B cell (primary cell): ENCODE data around the gene RNF150. TPM values are rescaled to one million over a fixed set of nuclear protein-coding genes. Genes with fewer than 3 reads are reported as not detected.

ENCODE experiments used
- ATAC-seq: fragments of 200-7000 bp; cut with Tn5 transposase; one replicate; pipeline ENCODE4 v1.10.0; 2021; ENCODE audit warnings: low read depth, mild to moderate bottlenecking, moderate number of reproducible peaks, moderate library complexity
- CTCF ChIA-PET: fragments of 350-600 bp; sonication (Branson Sonifier 250); formaldehyde crosslinking; loops from one replicate; lab custom pipeline; 2021; ENCODE audit warnings: antibody characterized with exemption, inconsistent platforms; lab: Charles Lee
- POLR2A ChIA-PET: fragments of 350-600 bp; sonication (Branson Sonifier 250); formaldehyde crosslinking; loops from one replicate; lab custom pipeline; 2021; ENCODE audit warnings: antibody characterized with exemption; lab: Charles Lee
- DNase-seq: peaks from one replicate; pipeline ENCODE4 v3.0.0; 2013
- H2AFZ ChIP-seq: 2 replicates; pipeline ENCODE4 v1.6.1; 2012; ENCODE audit warnings: mild to moderate bottlenecking, low read depth, low read length; ENCODE audit not compliant: insufficient read depth, poor library complexity, severe bottlenecking
- H3K27ac ChIP-seq, 2 donors: 1 replicate in 1 of 2; 2 replicates in 1 of 2; pipeline ENCODE4 v1.5.1; 2012 to 2013; ENCODE audit warnings: low read length in 2 of 2, mild to moderate bottlenecking in 2 of 2, moderate library complexity in 1 of 2
- H3K27me3 ChIP-seq, 4 experiments: fragments of 200-600 bp in 1 of 4; sonication (generic) in 1 of 4; replicated peaks in 1 of 4; 1 replicate in 2 of 4; 2 replicates in 2 of 4; pipeline versions ENCODE4 v1.6.1 to v1.7.0; 2013 to 2016; ENCODE audit warnings: low read length in 3 of 4, mild to moderate bottlenecking in 2 of 4, mixed read lengths in 1 of 4, moderate library complexity in 1 of 4; ENCODE audit not compliant: insufficient read depth in 4 of 4, control insufficient read depth in 3 of 4; ENCODE audit errors: control extremely low read depth in 1 of 4
- H3K36me3 ChIP-seq, 2 experiments: replicated peaks in 1 of 2; 1 replicate in 1 of 2; 2 replicates in 1 of 2; pipeline versions ENCODE4 v1.6.1 to v1.7.1; 2013; ENCODE audit warnings: low read length in 1 of 2; ENCODE audit not compliant: insufficient read depth in 2 of 2, control insufficient read depth in 1 of 2; ENCODE audit errors: control extremely low read depth in 1 of 2, extremely low read depth in 1 of 2
- H3K4me1 ChIP-seq, 2 donors: fragments of 200-600 bp in 1 of 2; sonication (generic) in 1 of 2; 1 replicate in 1 of 2; 2 replicates in 1 of 2; pipeline versions ENCODE4 v1.5.1 to v1.6.1; 2013 to 2017; ENCODE audit warnings: low read length in 2 of 2; ENCODE audit not compliant: control insufficient read depth in 2 of 2, insufficient read depth in 2 of 2
- H3K4me2 ChIP-seq: replicated peaks from 2 replicates; pipeline ENCODE3; 2012; ENCODE audit warnings: mild to moderate bottlenecking, low read depth, low read length; ENCODE audit not compliant: poor library complexity, severe bottlenecking
- H3K4me3 ChIP-seq, 5 experiments: fragments of 200-600 bp in 1 of 5; sonication (generic) in 1 of 5; 1 replicate in 3 of 5; 2 replicates in 2 of 5; pipeline versions ENCODE4 v1.5.1 to v1.7.0; 2011 to 2016; ENCODE audit warnings: low read length in 4 of 5, mild to moderate bottlenecking in 4 of 5, low read depth in 2 of 5, control low read depth in 1 of 5, moderate library complexity in 1 of 5; ENCODE audit not compliant: insufficient read depth in 1 of 5; ENCODE audit errors: control extremely low read depth in 1 of 5, extremely low read depth in 1 of 5
- H3K79me2 ChIP-seq: fragments of 200-600 bp; sonication (generic); one replicate; pipeline ENCODE4 v1.6.0; 2016; ENCODE audit warnings: low read length; ENCODE audit not compliant: control insufficient read depth, insufficient read depth
- H3K9ac ChIP-seq: fragments of 200-600 bp; sonication (generic); 2 replicates; pipeline ENCODE4 v1.6.1; 2017; ENCODE audit warnings: mild to moderate bottlenecking, low read length, moderate library complexity
- H3K9me3 ChIP-seq, 3 donors: one replicate each; pipeline versions ENCODE4 v1.6.1 to v1.7.1; 2013; ENCODE audit warnings: low read length in 2 of 3; ENCODE audit not compliant: control insufficient read depth in 2 of 3, insufficient read depth in 1 of 3; ENCODE audit errors: control extremely low read depth in 1 of 3
- H4K20me1 ChIP-seq: 2 replicates; pipeline ENCODE4 v1.6.0; 2012; ENCODE audit warnings: mild to moderate bottlenecking, low read length; ENCODE audit not compliant: insufficient read depth, control insufficient read depth, poor library complexity, severe bottlenecking
- H3K27ac Mint-ChIP-seq: one replicate; pipeline ENCODE4 v1.8.0; 2021; ENCODE audit warnings: mixed read lengths
- H3K27me3 Mint-ChIP-seq: one replicate; pipeline ENCODE4 v1.8.0; 2021; ENCODE audit warnings: mixed read lengths
- H3K4me1 Mint-ChIP-seq: one replicate; pipeline ENCODE4 v1.8.0; 2021; ENCODE audit warnings: mixed read lengths
- H3K4me3 Mint-ChIP-seq: one replicate; pipeline ENCODE4 v1.8.0; 2021; ENCODE audit warnings: mixed read lengths
- H3K9me3 Mint-ChIP-seq: one replicate; pipeline ENCODE4 v1.8.0; 2022; ENCODE audit warnings: mixed read lengths; ENCODE audit not compliant: insufficient read depth
- EZH2 ChIP-seq: IDR thresholded peaks from 2 replicates; pipeline ENCODE4 v1.6.1; 2012; ENCODE audit warnings: borderline replicate concordance, low read depth, mild to moderate bottlenecking, moderate library complexity, low read length; ENCODE audit not compliant: insufficient read depth, poor library complexity, severe bottlenecking
- WGBS: methylation state at CpG from one replicate; pipeline ENCODE4 v1.1.5; 2013; ENCODE audit warnings: missing lambda C conversion rate; ENCODE audit not compliant: insufficient coverage; 5-methylcytosine and 5-hydroxymethylcytosine counted together
- intact Hi-C: fragments of 100-400 bp; cut with micrococcal nuclease; formaldehyde crosslinking; loops from one replicate; pipeline ENCODE4 v1.10.0; 2022
- polyA plus RNA-seq: library from polyadenylated mRNA; depleted of rRNA; stranded (reverse); fragments of >200 nt; gene quantifications from 2 replicates; pipeline ENCODE4 v1.2.3, GENCODE V29; 2012
- total RNA-seq, 2 donors: library from RNA; stranded (reverse); fragments of 120-200 nt in 1 of 2; gene quantifications; 1 replicate in 1 of 2; 2 replicates in 1 of 2; pipeline versions ENCODE4 v1.2.3 to v1.2.4, GENCODE V29; 2013 to 2022
- TF ChIP-seq, protein P1 (sequence below): fragments of 200-600 bp; IDR thresholded peaks from one replicate; pipeline ENCODE4 v1.8.0; 2022; ENCODE audit warnings: antibody characterized with exemption, mild to moderate bottlenecking

RNF150 gene
- total and polyA plus RNA-seq, 2 donors (not counting 1 experiment from before 2014, with no cell fraction given): not detected

DNA sequence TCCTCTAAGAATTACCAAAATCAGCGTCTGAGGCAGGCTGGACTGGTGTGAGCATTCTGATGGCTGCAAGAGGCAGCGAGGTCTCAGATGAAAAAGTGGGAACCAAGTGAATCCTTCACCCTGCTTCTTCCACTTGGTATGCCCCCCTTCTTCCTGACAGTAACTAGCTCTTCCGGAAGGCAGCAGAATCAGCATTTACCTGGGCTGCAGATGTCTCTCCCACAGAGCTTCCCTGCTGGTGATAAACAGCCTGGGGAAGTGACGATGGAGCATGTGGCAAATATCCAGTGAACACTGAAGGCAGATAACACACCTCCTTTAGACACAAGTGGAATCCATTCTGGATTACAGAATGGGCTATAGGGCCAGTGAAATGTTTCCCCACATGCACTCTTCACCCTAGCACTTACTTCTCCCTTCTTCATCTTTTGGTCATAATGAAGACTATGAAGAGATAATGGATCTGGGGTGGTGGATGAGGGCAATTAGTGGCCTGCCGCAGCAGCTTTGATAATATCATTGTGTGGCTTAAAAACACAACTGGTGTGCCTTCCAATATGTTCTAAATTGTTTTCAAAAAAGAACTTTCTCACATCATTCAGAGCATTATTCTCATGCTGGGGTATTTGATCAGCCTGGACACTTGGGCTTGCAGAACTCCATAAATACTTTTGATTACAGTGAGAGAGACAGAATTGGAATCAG, 316.3 kb downstream of the RNF150 start:
- Histone ChIP-seq H3K36me3 (no peaks in the 10 kb centered on the region), H2AFZ (no peak overlapping the region), H3K4me2 (no peak overlapping the region), H3K79me2 (no peaks in the 10 kb centered on the region), H3K9me3 (peaks cover 0 to 4% (median 0%) of the 10 kb centered on the region in 3 donors), H3K4me1 (peaks cover under 1 to 2% of the 10 kb centered on the region in 2 donors), H3K27ac (no peak overlapping the region), H3K27me3 (no peaks in the 10 kb centered on the region), H3K9ac (no peak overlapping the region), H3K4me3 (no peak overlapping the region), H4K20me1 (no peaks in the 10 kb centered on the region)
- no peak for TF ChIP-seq EZH2
- TF ChIP-seq, protein P1, sequence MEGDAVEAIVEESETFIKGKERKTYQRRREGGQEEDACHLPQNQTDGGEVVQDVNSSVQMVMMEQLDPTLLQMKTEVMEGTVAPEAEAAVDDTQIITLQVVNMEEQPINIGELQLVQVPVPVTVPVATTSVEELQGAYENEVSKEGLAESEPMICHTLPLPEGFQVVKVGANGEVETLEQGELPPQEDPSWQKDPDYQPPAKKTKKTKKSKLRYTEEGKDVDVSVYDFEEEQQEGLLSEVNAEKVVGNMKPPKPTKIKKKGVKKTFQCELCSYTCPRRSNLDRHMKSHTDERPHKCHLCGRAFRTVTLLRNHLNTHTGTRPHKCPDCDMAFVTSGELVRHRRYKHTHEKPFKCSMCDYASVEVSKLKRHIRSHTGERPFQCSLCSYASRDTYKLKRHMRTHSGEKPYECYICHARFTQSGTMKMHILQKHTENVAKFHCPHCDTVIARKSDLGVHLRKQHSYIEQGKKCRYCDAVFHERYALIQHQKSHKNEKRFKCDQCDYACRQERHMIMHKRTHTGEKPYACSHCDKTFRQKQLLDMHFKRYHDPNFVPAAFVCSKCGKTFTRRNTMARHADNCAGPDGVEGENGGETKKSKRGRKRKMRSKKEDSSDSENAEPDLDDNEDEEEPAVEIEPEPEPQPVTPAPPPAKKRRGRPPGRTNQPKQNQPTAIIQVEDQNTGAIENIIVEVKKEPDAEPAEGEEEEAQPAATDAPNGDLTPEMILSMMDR: no peak
- intact Hi-C loops: no loop called here
- Mint-ChIP-seq H3K27me3 (no peaks in the 10 kb centered on the region), H3K4me3 (no peak overlapping the region), H3K9me3 (no peaks in the 10 kb centered on the region), H3K27ac (no peak overlapping the region), H3K4me1 (peaks cover 27% of the 10 kb centered on the region)
- ChIA-PET POLR2A (interaction anchor here (0.6 to 0.7 kb wide), 2 partner anchors 13 to 35 kb away, joined by 3 read pairs; no protein-coding TSS in a partner anchor), CTCF (interaction anchor here (0.7 to 1.4 kb wide), 4 partner anchors 9 to 31 kb away, joined by 3 to 6 read pairs (median 4); no protein-coding TSS in a partner anchor)
- WGBS: 96% methylated on average over 3 of the region's 5 CpGs
- DNase-seq (no peak), ATAC-seq (no peak)

DNA sequence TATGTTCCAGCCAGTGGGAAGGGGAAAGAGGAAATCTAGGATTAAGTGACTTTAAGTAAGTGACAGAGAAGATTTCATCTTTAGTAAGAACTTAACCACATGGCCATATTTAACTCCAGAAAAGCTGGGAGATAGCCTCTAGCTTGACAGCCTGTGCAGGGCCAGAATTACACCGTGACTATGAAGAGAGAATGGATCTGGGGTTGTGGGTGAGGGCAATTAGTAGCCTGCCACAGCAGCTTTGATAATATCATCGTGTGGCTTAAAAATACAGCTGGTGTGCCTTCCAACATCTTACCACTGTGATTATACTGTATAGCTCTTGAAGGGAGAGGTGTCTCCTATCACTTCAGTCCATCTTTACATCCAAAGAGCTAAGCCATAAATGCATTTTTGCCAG, 319.5 kb downstream of the RNF150 start:
- H3K9me3 ChIP-seq: peaks cover 0 to 4% (median 0%) of the 10 kb centered on the region in 3 donors
- no CpG with 5 or more reads among the region's 2 CpGs for WGBS
- peaks cover 45% of the 10 kb centered on the region for H3K4me1 Mint-ChIP-seq
- no peak overlapping the region for H3K4me2 ChIP-seq
- no peaks in the 10 kb centered on the region for H3K79me2 ChIP-seq
- H2AFZ ChIP-seq: no peak overlapping the region
- DNase-seq (no peak), ATAC-seq (no peak)
- ChIA-PET CTCF (interaction anchor here (1.4 kb wide), 1 partner anchor 57 kb away, joined by 4 read pairs; no protein-coding TSS in a partner anchor), POLR2A (no interaction called here)
- H3K27me3 Mint-ChIP-seq: no peaks in the 10 kb centered on the region
- H4K20me1 ChIP-seq: no peaks in the 10 kb centered on the region
- no peak overlapping the region for H3K4me3 ChIP-seq
- TF ChIP-seq, protein P1: no peak
- TF ChIP-seq EZH2: no peak
- no peaks in the 10 kb centered on the region for H3K27me3 ChIP-seq
- H3K9ac ChIP-seq: no peak overlapping the region
- H3K27ac ChIP-seq: no peak overlapping the region
- no peaks in the 10 kb centered on the region for H3K36me3 ChIP-seq
- no peak overlapping the region for H3K4me3 Mint-ChIP-seq
- intact Hi-C loops: no loop called here
- H3K27ac Mint-ChIP-seq: peak overlapping the region; percentile 13
- no peaks in the 10 kb centered on the region for H3K9me3 Mint-ChIP-seq
- H3K4me1 ChIP-seq: peaks cover 24 to 32% of the 10 kb centered on the region in 2 donors
